Keratinocyte (primary cell): Measurements from ENCODE around the gene ELF2. TPM values are rescaled to one million over a fixed set of nuclear protein-coding genes. Genes with fewer than 3 reads are reported as not detected.
"Not testable (repeated sequence)": the region's sequence is repeated elsewhere in the genome, so short reads cannot be mapped to it uniquely, and the experiment has no call there.

ENCODE experiments used
- DNase-seq: peaks from one replicate; pipeline ENCODE4 v3.0.0-alpha.2; 2011; ENCODE audit warnings: low read depth, missing footprints, low spot score
- FAIRE-seq: peaks from 2 replicates; lab custom pipeline; 2011; peaks lifted over from hg19 to GRCh38; lab: Jason Lieb, UNC
- H2AFZ ChIP-seq: 2 replicates; pipeline ENCODE4 v1.6.0; 2012; ENCODE audit warnings: low read length, control low read depth, inconsistent platforms; ENCODE audit not compliant: control insufficient read depth
- H3K27ac ChIP-seq: 2 replicates; pipeline ENCODE4 v1.5.1; 2011; ENCODE audit warnings: low read length; ENCODE audit not compliant: control insufficient read depth, insufficient read depth
- H3K27me3 ChIP-seq: 3 replicates; pipeline ENCODE4 v1.6.0; 2011; ENCODE audit warnings: low read length; ENCODE audit not compliant: control insufficient read depth, insufficient read depth; ENCODE audit errors: extremely low read depth
- H3K36me3 ChIP-seq, 2 experiments: 2 replicates in 1 of 2; 3 replicates in 1 of 2; pipeline ENCODE4 v1.5.1; 2011; ENCODE audit warnings: low read length in 2 of 2, mild to moderate bottlenecking in 1 of 2; ENCODE audit not compliant: control insufficient read depth in 2 of 2, insufficient read depth in 2 of 2; ENCODE audit errors: extremely low read depth in 1 of 2
- H3K4me1 ChIP-seq: 3 replicates; pipeline ENCODE4 v1.5.1; 2011; ENCODE audit warnings: low read length; ENCODE audit not compliant: control insufficient read depth, insufficient read depth; ENCODE audit errors: extremely low read depth
- H3K4me2 ChIP-seq: 3 replicates; pipeline ENCODE4 v1.6.0; 2011; ENCODE audit warnings: low read depth, low read length; ENCODE audit not compliant: control insufficient read depth, insufficient read depth; ENCODE audit errors: extremely low read depth
- H3K4me3 ChIP-seq, 3 experiments: fragments of 200-600 bp in 1 of 3; sonication (generic) in 1 of 3; 2 replicates in 2 of 3; 3 replicates in 1 of 3; pipeline ENCODE4 v1.5.1; 2011 to 2016; ENCODE audit warnings: low read length in 3 of 3, mild to moderate bottlenecking in 3 of 3, control low read depth in 2 of 3, inconsistent platforms in 1 of 3, low read depth in 1 of 3, mixed read lengths in 1 of 3, mixed run types in 1 of 3, moderate library complexity in 1 of 3; ENCODE audit not compliant: control insufficient read depth in 2 of 3, insufficient read depth in 2 of 3; ENCODE audit errors: extremely low read depth in 1 of 3
- H3K79me2 ChIP-seq: 2 replicates; pipeline ENCODE4 v1.6.0; 2012; ENCODE audit warnings: low read length; ENCODE audit not compliant: control insufficient read depth, insufficient read depth
- H3K9ac ChIP-seq: 3 replicates; pipeline ENCODE4 v1.6.0; 2011; ENCODE audit warnings: low read length; ENCODE audit not compliant: control insufficient read depth, insufficient read depth; ENCODE audit errors: extremely low read depth
- H3K9me1 ChIP-seq: 3 replicates; pipeline ENCODE4 v1.6.0; 2011; ENCODE audit warnings: low read length; ENCODE audit not compliant: control insufficient read depth, insufficient read depth; ENCODE audit errors: extremely low read depth
- H3K9me3 ChIP-seq: 2 replicates; pipeline ENCODE4 v1.5.1; 2012; ENCODE audit warnings: low read depth, low read length; ENCODE audit not compliant: control insufficient read depth
- H4K20me1 ChIP-seq: 3 replicates; pipeline ENCODE4 v1.6.0; 2011; ENCODE audit warnings: low read length; ENCODE audit not compliant: control insufficient read depth, insufficient read depth; ENCODE audit errors: extremely low read depth
- EZH2 ChIP-seq: IDR thresholded peaks from one replicate; pipeline ENCODE4 v1.6.1; 2012; ENCODE audit warnings: inconsistent platforms, mild to moderate bottlenecking, low read length, moderate library complexity
- dilution Hi-C: fragments of 300-500 bp; cut with MboI; formaldehyde crosslinking; loops from one replicate; pipeline ENCODE4 v1.7.0; 2020; ENCODE audit warnings: low sequenced_read_pairs; ENCODE audit not compliant: extremely low pct_ligation_motif_present
- polyA plus RNA-seq, 5 experiments: library from polyadenylated mRNA; depleted of rRNA in 3 of 5; stranded (reverse) in 3 of 5; stranded (forward) in 1 of 5; unstranded in 1 of 5; fragments of >200 nt; gene quantifications; 1 replicate in 1 of 5; 2 replicates in 3 of 5; 3 replicates in 1 of 5; pipeline versions ENCODE4 v1.2.1 to v1.2.3, GENCODE V29; 2011 to 2012; ENCODE audit warnings: missing spikeins in 2 of 5, low read depth in 1 of 5, low replicate concordance in 1 of 5
- TF ChIP-seq, protein P1 (sequence below), 3 experiments: IDR thresholded peaks in 1 of 3; conservative IDR thresholded peaks in 1 of 3; optimal IDR thresholded peaks in 1 of 3; 2 replicates in 2 of 3; 3 replicates in 1 of 3; pipeline versions ENCODE3 to v1.5.1; 2011; ENCODE audit warnings: low read length in 3 of 3, mild to moderate bottlenecking in 3 of 3, moderate library complexity in 2 of 3, control low read depth in 1 of 3, inconsistent platforms in 1 of 3; ENCODE audit not compliant: insufficient read depth in 2 of 3; ENCODE audit errors: extremely low read depth in 1 of 3

ELF2 gene
- polyA plus RNA-seq, 1 donor (not counting 4 experiments of a cell fraction or from before 2014, with no cell fraction given), result 19.6 TPM

DNA sequence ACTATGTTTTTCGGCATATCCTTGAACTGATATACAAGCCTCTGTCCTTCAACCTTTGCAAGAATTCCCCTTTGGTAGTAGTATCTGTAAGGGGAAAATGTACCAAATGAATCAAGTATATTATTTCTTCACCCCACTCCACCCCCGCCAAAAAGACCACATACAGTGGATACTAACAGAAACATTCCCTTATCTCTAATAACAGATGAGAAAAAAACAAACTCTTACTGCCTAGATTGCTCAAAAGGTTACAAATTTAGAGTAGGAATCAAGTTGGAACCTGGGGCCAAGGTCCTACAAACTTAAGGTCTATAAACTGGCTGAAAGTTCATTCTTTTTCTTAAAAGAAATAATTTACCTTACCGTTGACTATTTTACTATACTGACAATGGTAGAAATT is 116.4 kb downstream of the ELF2 start:
- Histone ChIP-seq H3K9me1 (no peaks in the 10 kb centered on the region), H3K27ac (no peak overlapping the region), H3K36me3 (peaks cover 6 to 11% of the 10 kb centered on the region in 2 experiments), H3K4me3 (no peak overlapping the region), H2AFZ (no peak overlapping the region), H3K9me3 (no peaks in the 10 kb centered on the region), H3K79me2 (no peaks in the 10 kb centered on the region), H3K9ac (no peak overlapping the region), H4K20me1 (no peaks in the 10 kb centered on the region), H3K4me2 (no peak overlapping the region), H3K4me1 (no peaks in the 10 kb centered on the region), H3K27me3 (no peaks in the 10 kb centered on the region)
- dilution Hi-C loops, result no loop called here
- no peak for TF ChIP-seq EZH2
- TF ChIP-seq, protein P1, sequence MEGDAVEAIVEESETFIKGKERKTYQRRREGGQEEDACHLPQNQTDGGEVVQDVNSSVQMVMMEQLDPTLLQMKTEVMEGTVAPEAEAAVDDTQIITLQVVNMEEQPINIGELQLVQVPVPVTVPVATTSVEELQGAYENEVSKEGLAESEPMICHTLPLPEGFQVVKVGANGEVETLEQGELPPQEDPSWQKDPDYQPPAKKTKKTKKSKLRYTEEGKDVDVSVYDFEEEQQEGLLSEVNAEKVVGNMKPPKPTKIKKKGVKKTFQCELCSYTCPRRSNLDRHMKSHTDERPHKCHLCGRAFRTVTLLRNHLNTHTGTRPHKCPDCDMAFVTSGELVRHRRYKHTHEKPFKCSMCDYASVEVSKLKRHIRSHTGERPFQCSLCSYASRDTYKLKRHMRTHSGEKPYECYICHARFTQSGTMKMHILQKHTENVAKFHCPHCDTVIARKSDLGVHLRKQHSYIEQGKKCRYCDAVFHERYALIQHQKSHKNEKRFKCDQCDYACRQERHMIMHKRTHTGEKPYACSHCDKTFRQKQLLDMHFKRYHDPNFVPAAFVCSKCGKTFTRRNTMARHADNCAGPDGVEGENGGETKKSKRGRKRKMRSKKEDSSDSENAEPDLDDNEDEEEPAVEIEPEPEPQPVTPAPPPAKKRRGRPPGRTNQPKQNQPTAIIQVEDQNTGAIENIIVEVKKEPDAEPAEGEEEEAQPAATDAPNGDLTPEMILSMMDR (optimal IDR thresholded peaks at IDR 0.05 in 1 of 3, IDR thresholded peaks at IDR 0.05 in 1 of 3, conservative IDR thresholded peaks at IDR 0.05 in 1 of 3; ENCODE audit: extremely low read depth in 1 of 3, insufficient read depth in 2 of 3, low read length in 3 of 3), result no peak
- no peak for FAIRE-seq
- DNase-seq, result no peak

DNA sequence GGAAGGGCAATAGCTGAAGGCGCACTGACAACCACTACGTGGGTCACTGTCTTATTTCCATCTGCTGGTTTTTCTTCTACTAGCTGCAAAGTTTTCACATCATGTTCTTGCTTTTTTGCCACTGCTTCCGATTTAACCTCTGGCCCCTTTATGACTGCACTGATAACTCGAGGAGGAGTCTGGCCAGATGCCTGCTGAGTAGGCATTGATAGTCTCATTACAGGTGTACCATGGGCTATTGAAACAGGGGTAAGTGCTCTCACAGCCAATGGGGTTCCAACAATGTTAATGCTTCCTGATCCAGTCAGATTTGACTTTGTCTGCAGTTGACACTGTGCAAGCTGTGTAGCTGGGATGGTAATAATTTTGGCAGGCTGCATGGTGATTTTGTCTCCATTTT is 118.0 kb downstream of the ELF2 start:
- H3K79me2 ChIP-seq, FAIRE-seq, H3K9me1 ChIP-seq, H3K4me1 ChIP-seq, H3K27ac ChIP-seq, H4K20me1 ChIP-seq, DNase-seq, H3K27me3 ChIP-seq, dilution Hi-C loops, H3K9ac ChIP-seq, H3K4me3 ChIP-seq, H3K9me3 ChIP-seq, H2AFZ ChIP-seq, H3K4me2 ChIP-seq: not testable (repeated sequence)
- H3K36me3 ChIP-seq, result peaks cover 8 to 13% of the 10 kb centered on the region in 2 experiments
